Measurements from ENCODE around the gene FIGNL1. TPM values are rescaled to one million over a fixed set of nuclear protein-coding genes. Genes with fewer than 3 reads are reported as not detected.

FIGNL1 gene
- total RNA-seq, 1 experiment from 2014 or later, result 42.5 TPM

GRCh38 chr7:50480797-50481196, 30.6 kb upstream of the FIGNL1 start:
- Mint-ChIP-seq H3K4me1 (ENCODE audit: low read depth, unreplicated experiment) (no peaks in the 10 kb centered on the region), H3K36me3 (ENCODE audit: insufficient read depth, unreplicated experiment) (no peaks in the 10 kb centered on the region), H3K27me3 (ENCODE audit: unreplicated experiment) (no peaks in the 10 kb centered on the region), H3K27ac (ENCODE audit: unreplicated experiment) (no peak overlapping the region), H3K4me3 (ENCODE audit: low read depth, unreplicated experiment) (no peak overlapping the region), H3K9me3 (ENCODE audit: low read depth, unreplicated experiment) (no peaks in the 10 kb centered on the region)
- CTCF ChIA-PET, result interaction anchor here (0.7 kb wide), 1 partner anchor 566 kb away, joined by 4 read pairs; no protein-coding TSS in a partner anchor
- TF ChIP-seq, protein P1, sequence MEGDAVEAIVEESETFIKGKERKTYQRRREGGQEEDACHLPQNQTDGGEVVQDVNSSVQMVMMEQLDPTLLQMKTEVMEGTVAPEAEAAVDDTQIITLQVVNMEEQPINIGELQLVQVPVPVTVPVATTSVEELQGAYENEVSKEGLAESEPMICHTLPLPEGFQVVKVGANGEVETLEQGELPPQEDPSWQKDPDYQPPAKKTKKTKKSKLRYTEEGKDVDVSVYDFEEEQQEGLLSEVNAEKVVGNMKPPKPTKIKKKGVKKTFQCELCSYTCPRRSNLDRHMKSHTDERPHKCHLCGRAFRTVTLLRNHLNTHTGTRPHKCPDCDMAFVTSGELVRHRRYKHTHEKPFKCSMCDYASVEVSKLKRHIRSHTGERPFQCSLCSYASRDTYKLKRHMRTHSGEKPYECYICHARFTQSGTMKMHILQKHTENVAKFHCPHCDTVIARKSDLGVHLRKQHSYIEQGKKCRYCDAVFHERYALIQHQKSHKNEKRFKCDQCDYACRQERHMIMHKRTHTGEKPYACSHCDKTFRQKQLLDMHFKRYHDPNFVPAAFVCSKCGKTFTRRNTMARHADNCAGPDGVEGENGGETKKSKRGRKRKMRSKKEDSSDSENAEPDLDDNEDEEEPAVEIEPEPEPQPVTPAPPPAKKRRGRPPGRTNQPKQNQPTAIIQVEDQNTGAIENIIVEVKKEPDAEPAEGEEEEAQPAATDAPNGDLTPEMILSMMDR (IDR thresholded peaks at IDR 0.05; ENCODE audit: unreplicated experiment), result no peak
- no TSS peak for BruUV-seq (replicated peaks)
- no peak for DNase-seq
- intact Hi-C loops (cut with micrococcal nuclease; ENCODE audit: unreplicated experiment), result no loop called here

- Mint-ChIP-seq H3K27me3 (ENCODE audit: unreplicated experiment) (no peaks in the 10 kb centered on the region), H3K4me3 (ENCODE audit: low read depth, unreplicated experiment) (no peak overlapping the region), H3K36me3 (ENCODE audit: insufficient read depth, unreplicated experiment) (no peaks in the 10 kb centered on the region), H3K9me3 (ENCODE audit: low read depth, unreplicated experiment) (no peaks in the 10 kb centered on the region), H3K4me1 (ENCODE audit: low read depth, unreplicated experiment) (no peaks in the 10 kb centered on the region), H3K27ac (ENCODE audit: unreplicated experiment) (no peak overlapping the region)
- no TSS peak for BruUV-seq (replicated peaks)
- CTCF ChIA-PET, result no interaction called here
- no peak for DNase-seq
- intact Hi-C loops (cut with micrococcal nuclease; ENCODE audit: unreplicated experiment), result no loop called here
- TF ChIP-seq, protein P1 (IDR thresholded peaks at IDR 0.05; ENCODE audit: unreplicated experiment), result no peak
These were observed 29.8 kb upstream of the FIGNL1 start for GRCh38 chr7:50479743-50480517.

GRCh38 chr7:50477640-50478039, 27.5 kb upstream of the FIGNL1 start:
- H3K4me1 Mint-ChIP-seq (ENCODE audit: low read depth, unreplicated experiment), result no peaks in the 10 kb centered on the region
- H3K4me3 Mint-ChIP-seq (ENCODE audit: low read depth, unreplicated experiment), result no peak overlapping the region
- H3K9me3 Mint-ChIP-seq (ENCODE audit: low read depth, unreplicated experiment), result no peaks in the 10 kb centered on the region
- BruUV-seq (replicated peaks), result no TSS peak
- CTCF ChIA-PET, result interaction anchor here (0.7 kb wide), 3 partner anchors 8 to 855 kb away, joined by 3 to 4 read pairs (median 4); no protein-coding TSS in a partner anchor
- H3K36me3 Mint-ChIP-seq (ENCODE audit: insufficient read depth, unreplicated experiment), result no peaks in the 10 kb centered on the region
- TF ChIP-seq, protein P1 (IDR thresholded peaks at IDR 0.05; ENCODE audit: unreplicated experiment), result no peak
- no peak for DNase-seq
- no peak overlapping the region for H3K27ac Mint-ChIP-seq (ENCODE audit: unreplicated experiment)
- intact Hi-C loops (cut with micrococcal nuclease; ENCODE audit: unreplicated experiment), result no loop called here
- no peaks in the 10 kb centered on the region for H3K27me3 Mint-ChIP-seq (ENCODE audit: unreplicated experiment)

DNA sequence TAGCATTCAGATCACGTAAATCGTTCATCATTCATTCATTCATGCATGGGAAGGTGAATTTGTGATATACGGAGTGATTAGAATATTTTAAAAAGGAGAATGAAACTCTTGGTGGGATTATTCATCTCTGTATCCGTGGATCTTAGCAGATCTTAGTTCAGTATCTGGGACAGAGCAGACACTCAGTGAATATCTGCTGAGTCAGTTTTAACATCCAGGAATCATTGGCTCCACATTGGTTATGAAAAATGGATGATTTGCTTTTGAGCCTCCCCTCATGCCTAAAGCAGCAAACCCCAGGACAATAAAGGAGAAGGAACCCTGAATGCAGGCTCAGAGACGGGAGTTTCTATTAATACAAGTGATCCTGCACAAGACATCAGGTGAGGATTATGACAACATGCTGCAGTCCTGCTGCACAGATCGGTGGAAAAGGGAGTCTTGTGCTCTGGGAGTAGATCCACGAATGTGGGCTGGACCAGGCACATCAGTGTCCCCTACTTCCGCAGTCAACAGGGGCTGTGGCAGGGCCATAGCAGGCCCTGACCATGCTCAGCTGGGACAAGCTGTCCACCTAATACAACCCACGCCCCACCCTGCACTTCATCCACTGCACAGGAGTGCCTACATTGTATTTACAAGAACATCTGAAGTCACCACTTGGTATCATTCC, 26.9 kb upstream of the FIGNL1 start:
- Mint-ChIP-seq H3K4me3 (ENCODE audit: low read depth, unreplicated experiment) (no peak overlapping the region), H3K27me3 (ENCODE audit: unreplicated experiment) (no peaks in the 10 kb centered on the region), H3K4me1 (ENCODE audit: low read depth, unreplicated experiment) (no peaks in the 10 kb centered on the region), H3K9me3 (ENCODE audit: low read depth, unreplicated experiment) (no peaks in the 10 kb centered on the region), H3K36me3 (ENCODE audit: insufficient read depth, unreplicated experiment) (no peaks in the 10 kb centered on the region), H3K27ac (ENCODE audit: unreplicated experiment) (no peak overlapping the region)
- CTCF ChIA-PET, result interaction anchor here (0.7 kb wide), 3 partner anchors 9 to 856 kb away, joined by 3 to 4 read pairs (median 4); no protein-coding TSS in a partner anchor
- TF ChIP-seq, protein P1 (IDR thresholded peaks at IDR 0.05; ENCODE audit: unreplicated experiment), result no peak
- intact Hi-C loops (cut with micrococcal nuclease; ENCODE audit: unreplicated experiment), result no loop called here
- no peak for DNase-seq
- BruUV-seq (replicated peaks), result no TSS peak
